Activated CD8-positive, alpha-beta memory T cell treated with anti-CD3 and anti-CD28 coated beads, Interleukin-2, amount 50 U/mL, for 24 hours (primary cell): ENCODE measurements around the gene MKKS.

ENCODE experiments used
- DNase-seq: peaks from one replicate; pipeline ENCODE4 v3.0.0-alpha.2; 2020; ENCODE audit errors: extremely low read depth

MKKS gene

DNA sequence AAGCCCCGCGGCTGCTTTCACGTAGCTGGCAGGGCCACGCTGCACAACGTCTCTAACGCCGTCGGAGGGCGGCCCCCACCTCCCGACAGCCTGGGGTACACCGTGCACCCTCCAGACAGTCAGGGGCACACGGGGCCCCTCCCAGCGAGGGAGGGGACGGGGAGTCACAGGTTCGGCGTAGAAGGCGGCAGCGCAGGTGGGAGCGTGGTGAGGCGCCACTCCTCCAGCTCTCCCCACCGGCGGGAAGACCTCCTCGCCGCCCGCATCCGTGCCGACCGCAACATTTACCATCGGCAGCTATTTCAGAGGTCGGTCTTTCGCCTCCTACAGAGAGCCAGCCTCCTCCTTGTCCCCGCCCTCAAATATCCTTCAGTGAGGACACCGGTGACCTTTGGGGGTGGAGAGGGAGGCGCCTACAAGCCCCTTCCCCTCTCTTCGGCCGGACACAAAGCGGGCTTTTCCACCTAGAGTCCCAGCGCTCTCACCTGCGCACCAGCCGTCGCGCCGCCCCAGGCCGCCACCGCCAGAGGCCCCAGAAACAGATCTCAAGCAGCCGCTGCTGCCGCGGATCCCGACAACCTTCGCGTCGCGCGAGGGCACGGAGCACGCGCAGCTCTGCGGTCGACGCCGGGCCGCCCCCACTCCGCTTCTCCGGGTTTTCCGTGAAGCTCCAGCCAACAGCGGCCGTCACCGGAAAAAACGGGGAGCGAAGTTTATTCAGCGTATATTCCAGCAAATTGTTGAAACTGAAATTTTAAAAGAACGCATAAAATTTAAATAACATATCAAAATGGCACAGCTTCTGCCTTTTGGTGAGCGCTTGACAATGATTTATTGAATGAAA, at the start of gene MKKS:
Gene MKKS (minus strand): TSS at position 600 of the 844 bp plus-strand sequence. CDS start 20,708 bp downstream, outside the sequence.
- peak; percentile 67 for DNase-seq

DNA sequence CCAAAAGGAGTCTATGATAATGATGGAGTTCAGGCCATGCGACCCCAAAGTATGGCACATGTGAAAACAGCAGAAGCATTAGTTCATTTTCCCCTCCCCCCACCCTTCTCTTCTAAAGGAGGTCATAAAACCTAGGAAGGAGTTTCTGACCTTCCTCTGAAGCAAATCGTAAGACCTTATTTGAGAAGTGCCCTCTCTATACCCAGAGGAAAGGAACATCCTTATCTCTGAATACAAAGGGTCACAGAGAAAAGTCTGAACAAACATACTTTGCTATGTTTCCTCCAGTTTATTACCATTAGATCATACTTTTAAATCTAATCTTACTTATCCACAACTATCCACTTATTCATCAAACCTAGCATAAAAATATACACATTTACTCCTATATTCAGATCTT, 49.7 kb upstream of the MKKS start:
- no peak for DNase-seq

- no peak for DNase-seq
These were observed 47.7 kb upstream of the MKKS start for GRCh38 chr20:10481676-10482075.

- no peak for DNase-seq
These were observed 44.9 kb upstream of the MKKS start for GRCh38 chr20:10478930-10479329.

DNA sequence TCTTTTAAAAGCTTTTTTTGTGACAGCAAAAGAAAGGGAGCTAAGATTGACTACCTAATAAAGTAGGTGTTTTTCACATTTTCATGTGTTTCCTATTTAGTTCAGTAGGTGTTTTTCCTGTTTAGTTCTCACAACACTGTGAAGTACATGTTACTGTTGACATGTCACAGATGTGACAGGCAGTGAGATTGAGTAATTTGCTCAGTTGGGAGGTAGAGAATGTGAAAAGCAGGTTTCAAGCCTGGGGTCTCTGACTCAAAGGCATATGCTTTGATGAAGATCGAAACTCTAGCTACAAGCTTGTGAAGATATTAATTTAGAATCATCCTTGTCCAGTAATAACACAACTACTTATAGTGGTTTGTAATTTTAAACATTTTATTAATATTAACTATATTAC, 44.2 kb upstream of the MKKS start:
- no peak for DNase-seq

- no peak for DNase-seq
These were observed 42.3 kb upstream of the MKKS start for GRCh38 chr20:10476319-10476724.

DNA sequence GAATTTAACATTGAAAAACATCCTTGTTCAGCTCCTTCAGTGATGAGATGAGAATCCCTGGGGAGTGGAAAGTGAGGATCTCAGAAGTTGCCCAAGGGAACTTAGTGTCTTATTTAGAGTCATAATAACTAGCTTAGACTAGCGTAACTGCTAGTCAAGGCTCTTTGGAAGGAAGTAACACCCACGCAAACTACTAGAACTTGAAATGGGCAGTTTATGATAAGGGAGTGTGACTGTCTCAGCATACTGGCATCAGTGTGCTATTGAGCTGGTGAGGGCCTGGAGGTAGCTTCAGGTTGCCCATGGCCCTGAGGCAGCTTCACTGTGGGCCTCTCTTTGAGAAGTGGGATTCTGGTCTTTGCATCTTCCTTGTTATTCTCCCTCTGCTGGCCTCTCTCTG, 41.2 kb upstream of the MKKS start:
- no peak for DNase-seq

GRCh38 chr20:10474606-10475184, 40.7 kb upstream of the MKKS start:
- DNase-seq: no peak

DNA sequence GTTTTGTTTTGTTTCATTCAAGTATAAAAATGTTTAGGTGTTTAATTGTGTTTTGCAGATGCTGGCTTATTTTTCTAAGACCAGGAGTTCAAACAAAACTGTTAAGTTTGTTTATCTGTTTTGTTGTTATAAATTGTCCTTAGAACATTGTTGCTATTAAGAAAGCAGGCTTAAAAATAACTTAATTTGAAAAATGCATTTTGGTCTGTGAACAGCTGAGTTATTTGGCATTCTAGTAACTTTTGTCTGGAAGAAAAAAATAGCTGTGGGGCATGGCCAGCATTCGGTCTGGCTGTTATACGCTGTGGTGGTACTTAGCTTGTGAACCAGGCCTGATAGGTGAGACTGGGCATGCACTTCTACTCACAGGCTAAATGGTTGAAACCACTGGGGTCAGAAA, 38.8 kb upstream of the MKKS start:
- DNase-seq: no peak

GRCh38 chr20:10470276-10470675, 36.3 kb upstream of the MKKS start:
- no peak for DNase-seq

DNA sequence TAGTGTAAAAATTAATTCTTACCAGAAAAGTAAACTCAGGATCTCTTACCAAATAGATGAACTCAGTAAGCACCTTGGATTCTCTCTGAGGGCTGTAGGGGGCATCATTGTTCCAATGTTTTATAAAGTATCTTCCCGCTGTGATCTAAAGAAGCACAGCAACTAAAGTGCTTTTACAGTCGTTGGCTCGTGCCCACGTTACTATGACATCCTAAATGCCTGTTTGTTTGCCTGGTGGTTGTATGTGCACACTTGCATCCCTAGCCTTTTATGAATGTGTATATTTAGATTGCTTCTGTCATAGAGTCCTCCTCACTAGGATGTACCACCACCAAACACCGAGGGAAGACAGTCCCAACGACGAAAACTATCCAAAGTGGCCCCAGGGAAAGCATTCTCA, 35.6 kb upstream of the MKKS start:
- DNase-seq: no peak

DNA sequence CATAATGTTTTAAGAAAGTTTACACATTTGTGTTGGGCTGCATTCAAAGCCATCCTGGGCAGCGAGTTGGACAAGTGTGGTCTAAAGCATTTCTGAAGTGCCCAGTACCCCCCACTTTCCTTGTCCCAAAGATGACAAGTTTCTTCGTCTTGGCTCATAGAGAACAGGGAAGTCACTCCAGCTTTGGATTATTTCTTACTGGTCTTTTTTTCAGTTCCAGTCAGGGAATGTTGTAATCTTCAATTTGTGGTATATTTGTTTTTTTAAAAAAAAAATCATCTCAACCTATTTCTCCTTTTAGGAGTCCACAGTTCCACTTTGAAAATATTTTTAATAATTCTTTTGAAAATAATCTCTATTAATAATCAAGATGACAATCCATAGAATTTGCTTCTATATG, 35.0 kb upstream of the MKKS start:
- DNase-seq: no peak

- DNase-seq: no peak
These were observed 34.4 kb upstream of the MKKS start for GRCh38 chr20:10468340-10468845.

DNA sequence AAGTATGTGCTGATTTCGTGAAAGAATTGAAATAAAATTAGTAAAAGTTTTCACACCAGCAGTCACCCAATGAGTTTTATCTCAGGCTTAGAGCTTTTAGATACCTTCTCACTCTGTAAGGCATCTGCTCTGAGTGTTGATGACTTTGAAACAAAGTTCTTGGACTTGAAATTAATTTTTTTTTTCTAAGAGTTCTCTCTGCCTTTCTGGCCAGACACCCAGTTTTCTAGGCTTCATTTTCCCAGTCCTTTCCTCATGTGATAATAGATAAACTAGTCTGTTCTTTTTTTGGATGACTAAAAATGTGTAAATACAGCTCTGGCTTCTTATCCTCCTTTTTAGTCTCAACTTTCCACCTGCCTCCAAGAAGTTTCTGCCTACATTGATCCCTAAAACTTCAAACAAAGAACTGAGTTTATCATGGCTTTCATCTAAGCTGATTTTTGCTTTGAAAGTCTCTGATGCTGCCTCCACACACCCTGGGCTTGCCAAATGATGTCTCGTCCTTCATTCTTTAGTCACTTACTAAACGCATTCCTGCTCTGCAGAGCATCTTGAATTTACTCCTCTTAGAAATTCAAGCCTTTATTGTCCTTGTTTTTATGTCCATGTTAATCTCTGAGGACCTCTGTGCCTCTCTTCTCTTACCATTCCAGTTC, 33.8 kb upstream of the MKKS start:
- DNase-seq: no peak

DNA sequence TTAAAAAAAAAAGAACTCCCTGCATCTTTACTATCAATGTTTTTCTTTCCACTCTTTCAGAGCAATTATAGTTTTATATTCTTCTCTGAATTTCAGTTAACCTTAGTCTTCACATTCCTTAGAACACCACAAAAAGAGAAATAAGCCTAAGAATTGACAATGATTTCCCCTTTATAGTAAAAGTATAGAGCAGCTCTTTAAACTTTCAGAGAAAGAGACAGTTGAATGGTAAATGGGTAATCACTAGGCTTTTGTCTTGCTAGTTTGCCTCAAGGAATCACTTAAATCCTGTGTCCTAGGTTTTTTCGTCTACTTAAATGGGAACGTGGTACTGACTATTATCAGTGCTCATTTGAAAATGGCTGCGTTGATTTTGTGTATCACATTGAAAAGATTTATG, 32.8 kb upstream of the MKKS start:
- no peak for DNase-seq

- DNase-seq: no peak
These were observed 32.3 kb upstream of the MKKS start for GRCh38 chr20:10466325-10466724.

- no peak for DNase-seq
These were observed 31.1 kb upstream of the MKKS start for GRCh38 chr20:10465135-10465534.

- no peak for DNase-seq
These were observed 29.6 kb upstream of the MKKS start for GRCh38 chr20:10463622-10464021.

- DNase-seq: no peak
These were observed 28.5 kb upstream of the MKKS start for GRCh38 chr20:10462516-10462915.

- no peak for DNase-seq
These were observed 27.5 kb upstream of the MKKS start for GRCh38 chr20:10461495-10461894.

DNA sequence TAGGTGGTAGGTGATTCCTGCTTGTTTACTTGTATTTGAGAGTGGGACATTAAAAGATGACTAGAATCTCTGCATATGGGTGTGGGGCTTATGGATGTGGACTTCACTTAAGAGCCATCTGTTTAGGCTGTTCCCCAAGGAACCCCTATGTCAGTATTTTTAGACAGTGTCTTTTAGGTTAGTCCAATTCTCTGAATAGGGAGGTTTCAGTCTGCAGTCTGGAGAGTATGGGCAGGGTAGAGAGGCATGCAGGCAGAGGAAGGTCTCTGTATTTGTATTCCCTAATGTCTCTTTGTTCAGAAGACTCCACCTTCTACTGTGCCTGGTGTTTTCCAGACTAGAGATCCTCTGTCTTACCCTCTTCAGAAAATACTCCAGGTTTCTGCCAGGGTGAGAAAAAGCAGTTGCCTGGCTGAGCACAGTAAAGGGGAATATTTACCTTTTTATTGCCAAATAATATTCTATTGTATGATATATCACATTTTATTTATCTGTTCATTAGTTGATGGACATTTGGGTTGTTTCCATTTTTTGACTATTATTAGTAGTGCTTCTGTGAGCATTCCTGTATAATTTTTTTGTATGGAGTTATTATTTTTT, 20.2 kb upstream of the MKKS start:
- no peak for DNase-seq

DNA sequence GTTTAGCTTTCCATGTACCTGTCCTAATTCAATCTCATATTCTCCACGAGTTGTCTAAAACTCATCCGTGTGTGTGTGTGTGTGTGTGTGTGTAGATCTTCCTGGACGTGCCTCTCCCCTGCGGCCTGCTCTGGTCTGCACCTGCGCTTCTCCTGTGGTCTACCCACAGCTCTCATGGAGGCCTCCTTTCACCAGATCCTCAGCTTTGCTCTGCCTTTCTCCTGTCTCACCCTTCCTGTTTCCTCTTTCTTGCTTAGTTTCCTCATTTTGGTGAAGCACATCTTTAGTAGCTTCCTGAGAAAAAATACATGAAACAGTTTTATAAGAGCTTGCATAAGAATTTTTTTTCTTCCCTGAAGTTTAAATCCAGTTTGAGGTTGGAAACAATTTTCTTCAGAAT, 19.2 kb upstream of the MKKS start:
- DNase-seq: no peak
